ENCODE results near the gene TNKS1BP1. TPM values are rescaled to one million over a fixed set of nuclear protein-coding genes. Genes with fewer than 3 reads are reported as not detected.
A peak's percentile ranks its signal among the peaks of the same experiment; 100 is the strongest.
"Not testable (repeated sequence)": the region's sequence is repeated elsewhere in the genome, so short reads cannot be mapped to it uniquely, and the experiment has no call there.

The TNKS1BP1 gene
- total and polyA plus RNA-seq, 8 donors: 119 to 203 (median 141) TPM

DNA sequence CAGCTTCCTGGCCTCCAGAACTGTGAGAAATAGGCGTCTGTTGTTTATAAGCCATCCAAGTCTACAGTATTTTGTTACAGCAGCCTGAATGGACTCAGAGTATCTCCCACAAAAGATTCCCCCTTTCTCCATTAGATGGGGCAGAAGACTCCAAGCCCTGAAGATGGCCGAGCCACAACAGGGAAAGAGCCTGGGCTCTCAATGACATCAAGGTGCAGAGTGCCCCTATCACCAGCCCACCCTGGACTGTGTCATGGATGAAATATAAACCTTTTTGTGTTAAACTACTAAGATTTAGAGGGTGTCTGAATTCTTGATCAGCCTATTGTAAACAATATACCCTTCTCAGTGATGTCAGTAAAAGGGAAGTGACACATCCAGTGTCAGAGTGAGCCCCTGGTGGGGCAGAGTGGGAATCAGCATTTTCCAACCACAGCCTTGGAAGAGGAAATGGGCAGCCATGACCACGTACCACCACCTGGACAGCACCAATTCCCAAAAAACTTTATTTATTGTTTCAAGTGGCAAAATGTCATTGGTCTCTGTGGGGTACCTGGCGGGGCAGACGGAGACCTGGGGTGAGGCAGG lies 25.5 kb downstream of the TNKS1BP1 start:
- peaks cover 11 to 12% of the 10 kb centered on the region in 2 donors for H3K4me1 ChIP-seq
- H3K36me3 ChIP-seq: peaks cover 0 to 64% of the 10 kb centered on the region in 2 donors
- ATAC-seq: no peak

DNA sequence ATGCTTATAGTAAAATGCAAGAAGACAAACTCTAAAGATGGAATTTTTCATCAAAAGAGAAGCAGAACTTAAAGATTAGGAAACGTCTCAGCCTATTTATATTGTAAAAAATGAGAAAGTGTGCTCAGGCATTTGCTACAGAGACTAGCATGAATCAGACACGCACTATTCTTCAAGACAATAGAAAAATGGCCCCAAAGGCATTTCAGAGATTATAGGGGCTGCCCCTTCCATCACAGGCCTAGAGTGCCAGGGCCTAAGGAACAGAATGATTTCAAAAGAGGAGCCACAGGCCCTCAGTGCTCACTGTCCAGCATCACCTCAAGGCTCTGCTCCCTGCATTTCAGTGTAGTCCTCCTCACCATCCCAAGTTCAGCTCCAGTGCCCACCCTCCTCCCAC lies 27.5 kb downstream of the TNKS1BP1 start:
- DNase-seq: no peak
- no peak for TF ChIP-seq CTCF (IDR thresholded peaks at IDR 0.05)
- no peak for ATAC-seq
- Histone ChIP-seq H3K9me3 (peaks cover 0 to 14% of the 10 kb centered on the region in 2 donors), H3K4me1 (peaks cover 11 to 21% of the 10 kb centered on the region in 2 donors), H3K27ac (no peak overlapping the region), H3K4me3 (no peak overlapping the region), H3K27me3 (no peaks in the 10 kb centered on the region), H3K36me3 (peaks cover 0 to 51% of the 10 kb centered on the region in 2 donors)
- intact Hi-C loops (cut with DNase I): no loop called here

More for the DNA sequence above, 25.5 kb downstream of the TNKS1BP1 start:
- intact Hi-C loops (cut with DNase I): no loop called here
- DNase-seq: no peak
- no peaks in the 10 kb centered on the region for H3K27me3 ChIP-seq
- peaks cover 0 to 14% of the 10 kb centered on the region in 2 donors for H3K9me3 ChIP-seq
- H3K4me3 ChIP-seq: no peak overlapping the region
- TF ChIP-seq CTCF (IDR thresholded peaks at IDR 0.05): no peak
- H3K27ac ChIP-seq: no peak overlapping the region

DNA sequence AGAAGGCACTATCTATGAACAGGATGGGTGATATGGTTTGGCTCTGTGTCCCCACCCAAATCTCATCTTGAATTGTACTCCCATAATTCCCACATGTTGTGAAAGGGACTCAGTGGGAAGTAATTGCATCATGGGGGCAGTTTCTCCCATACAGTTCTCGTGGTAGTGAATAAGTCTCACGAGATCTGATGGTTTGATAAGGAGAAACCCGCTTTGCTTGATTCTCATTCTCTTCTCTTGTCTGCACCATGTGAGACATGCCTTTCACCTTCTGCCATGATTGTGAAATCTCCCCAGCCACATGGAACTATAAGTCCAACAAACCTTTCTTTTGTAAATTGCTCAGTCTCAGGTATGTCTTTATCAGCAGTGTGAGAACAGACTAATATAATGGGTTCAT lies 28.5 kb downstream of the TNKS1BP1 start:
- H3K4me3 ChIP-seq; intact Hi-C loops (cut with DNase I); H3K27me3 ChIP-seq; DNase-seq; ATAC-seq; H3K27ac ChIP-seq: not testable (repeated sequence)
- Histone ChIP-seq H3K4me1 (peaks cover 11 to 21% of the 10 kb centered on the region in 2 donors), H3K9me3 (peaks cover 0 to 14% of the 10 kb centered on the region in 2 donors), H3K36me3 (peaks cover 0 to 41% of the 10 kb centered on the region in 2 donors)

DNA sequence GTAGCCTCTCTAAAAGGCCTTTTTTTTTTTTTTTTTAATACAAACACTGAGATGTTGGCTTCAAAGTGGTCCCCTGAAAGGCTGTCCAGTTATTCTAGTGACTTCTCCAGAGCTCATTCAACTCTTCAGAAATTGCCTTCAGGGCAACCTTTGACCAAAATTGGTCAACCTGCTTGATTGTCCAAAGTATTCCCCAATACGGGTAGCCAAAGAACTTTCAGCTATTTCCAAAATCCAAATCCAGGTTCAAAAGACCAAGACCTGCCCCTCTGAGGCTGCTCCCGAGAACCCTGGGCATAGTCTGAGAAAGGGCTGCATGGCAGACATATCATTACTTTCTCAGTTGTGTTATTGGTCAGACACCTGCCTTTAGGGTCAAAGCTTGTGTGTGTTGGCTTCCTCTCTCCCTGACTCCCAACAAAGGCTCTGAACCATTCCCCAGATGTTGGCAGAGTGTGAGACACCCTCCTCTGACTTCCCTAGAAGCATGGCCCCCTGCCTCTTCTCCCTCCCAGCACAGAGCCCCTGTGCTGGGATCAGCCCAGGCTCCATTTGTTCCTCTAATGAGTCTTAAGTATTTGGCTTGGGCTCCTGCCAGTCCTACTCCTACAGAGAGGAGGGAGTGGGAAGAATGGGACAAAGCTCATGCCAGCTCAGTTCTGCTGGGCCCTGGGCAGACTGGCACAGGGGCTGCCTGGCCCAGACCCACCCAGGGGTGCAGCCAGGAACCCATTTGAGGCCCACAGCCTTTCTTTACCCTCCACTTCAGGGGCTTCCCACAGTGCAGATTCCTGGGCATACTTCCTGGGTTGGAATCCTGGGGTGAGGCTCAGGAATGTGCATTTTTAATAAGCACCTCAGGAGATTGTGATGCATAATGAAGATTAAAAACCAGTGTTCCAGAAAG lies 30.3 kb downstream of the TNKS1BP1 start:
- intact Hi-C loops (cut with DNase I): no loop called here
- peak; percentile 87 for ATAC-seq
- Histone ChIP-seq H3K36me3 (peaks cover 0 to 23% of the 10 kb centered on the region in 2 donors), H3K4me3 (no peak overlapping the region), H3K9me3 (peaks cover 0 to 10% of the 10 kb centered on the region in 2 donors), H3K27ac (peak overlapping the region; percentile 6 to 30), H3K27me3 (no peaks in the 10 kb centered on the region), H3K4me1 (peaks cover 11 to 21% of the 10 kb centered on the region in 2 donors)
- TF ChIP-seq CTCF (IDR thresholded peaks at IDR 0.05): no peak
- DNase-seq: peak; percentile 29 to 72 (median 60)

- H3K4me3 ChIP-seq: no peak overlapping the region
- TF ChIP-seq CTCF (IDR thresholded peaks at IDR 0.05): no peak
- DNase-seq (no peak), ATAC-seq (no peak)
- no peaks in the 10 kb centered on the region for H3K27me3 ChIP-seq
- intact Hi-C loops (cut with DNase I): no loop called here
- no peaks in the 10 kb centered on the region for H3K36me3 ChIP-seq
- no peak overlapping the region for H3K27ac ChIP-seq
- H3K9me3 ChIP-seq: no peaks in the 10 kb centered on the region
- peaks cover 11 to 20% of the 10 kb centered on the region in 2 donors for H3K4me1 ChIP-seq
Observed at GRCh38 chr11:57290288-57290687, 34.5 kb downstream of the TNKS1BP1 start.
